Inflammatory macrophage treated with lipopolysaccharide for 4 hours (primary cell): ENCODE measurements around the gene FKBP6.
"Not testable (repeated sequence)": the region's sequence is repeated elsewhere in the genome, so short reads cannot be mapped to it uniquely, and the experiment has no call there.

ENCODE experiments used
- DNase-seq: peaks from one replicate; pipeline ENCODE4 v3.0.0-alpha.2; 2020

FKBP6 gene

DNA sequence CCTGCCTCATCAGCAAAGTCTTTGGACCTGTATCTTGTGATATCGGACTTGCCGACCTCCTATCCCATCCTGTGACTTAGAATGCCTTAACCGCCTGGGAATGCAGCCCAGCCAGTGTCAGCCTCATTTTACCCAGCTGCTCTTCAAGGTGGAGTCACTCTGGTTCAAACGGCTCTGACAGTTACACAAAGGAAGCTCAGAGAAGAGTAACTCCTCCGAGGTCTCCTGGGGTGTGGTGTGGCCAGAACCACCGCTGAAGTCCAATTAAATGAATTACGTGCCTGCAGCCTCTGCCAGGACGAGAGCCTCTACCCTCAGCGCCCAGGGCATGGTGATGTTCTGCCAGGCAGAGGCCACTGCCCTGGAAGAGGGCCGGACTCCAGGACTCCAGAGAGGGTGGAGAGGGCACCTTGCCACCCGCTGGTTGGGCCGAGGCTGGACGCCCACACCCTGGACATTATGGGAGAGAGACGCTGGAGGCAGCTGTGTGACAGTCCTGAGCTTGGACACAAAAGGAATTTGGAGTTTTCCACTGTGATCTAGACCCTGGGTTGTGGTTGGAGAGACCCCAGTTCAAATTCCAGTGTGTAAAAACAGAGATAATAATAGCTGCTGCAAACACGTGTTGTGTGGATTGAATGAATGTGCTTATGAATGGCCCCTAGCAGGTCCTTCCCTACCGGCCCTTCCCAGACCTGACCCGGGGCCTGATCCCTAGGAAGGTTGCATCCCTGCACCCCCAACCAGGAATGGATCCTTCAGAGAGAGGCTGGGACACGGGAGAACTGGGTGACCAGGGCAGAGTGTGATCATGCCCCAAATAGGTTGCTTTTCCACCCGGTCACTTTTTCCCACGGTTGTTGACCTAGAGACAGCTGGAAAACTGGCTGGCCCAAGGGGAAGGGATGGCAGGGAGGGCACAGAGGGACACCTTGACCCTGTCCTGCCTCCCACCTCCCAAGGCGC, 67.9 kb downstream of the FKBP6 start:
- no peak for DNase-seq

DNA sequence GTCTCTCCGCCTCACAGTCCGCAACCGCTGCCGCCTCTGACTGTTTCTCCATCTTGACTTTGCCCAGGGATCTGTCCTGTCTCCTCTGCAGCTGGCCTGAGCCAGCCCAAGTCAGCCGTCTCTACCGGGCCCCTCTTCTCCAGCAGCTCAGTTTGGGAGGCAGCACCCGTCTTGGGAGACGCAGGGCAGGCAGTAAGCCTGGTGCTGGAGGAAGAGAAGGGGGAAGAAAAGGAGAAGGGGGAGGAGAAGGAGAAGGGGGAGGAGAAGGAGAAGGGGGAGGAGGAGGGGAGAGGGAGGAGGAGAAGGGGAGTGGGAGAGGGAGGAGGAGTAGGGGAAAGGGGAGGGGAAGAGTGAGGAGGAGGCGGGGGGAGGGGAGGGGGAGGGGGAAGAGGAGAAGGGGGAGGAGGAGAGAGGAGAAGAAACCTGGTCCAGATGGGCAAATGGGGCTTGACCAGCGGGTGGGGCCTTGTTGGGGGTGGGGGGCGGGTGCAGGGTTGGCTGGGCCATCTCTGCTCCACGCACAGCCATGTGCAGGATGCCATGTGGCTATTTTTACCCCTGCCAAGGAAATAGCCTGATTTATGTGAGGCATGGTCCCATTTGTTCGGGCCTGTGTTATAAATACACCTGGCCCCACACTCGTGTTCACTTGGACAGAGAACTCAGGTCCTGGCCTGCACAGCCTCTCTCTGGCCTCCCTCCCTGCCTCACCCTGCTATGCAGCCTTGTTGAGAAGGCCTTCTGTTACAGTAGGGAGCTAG, 69.7 kb downstream of the FKBP6 start:
- no peak for DNase-seq

DNA sequence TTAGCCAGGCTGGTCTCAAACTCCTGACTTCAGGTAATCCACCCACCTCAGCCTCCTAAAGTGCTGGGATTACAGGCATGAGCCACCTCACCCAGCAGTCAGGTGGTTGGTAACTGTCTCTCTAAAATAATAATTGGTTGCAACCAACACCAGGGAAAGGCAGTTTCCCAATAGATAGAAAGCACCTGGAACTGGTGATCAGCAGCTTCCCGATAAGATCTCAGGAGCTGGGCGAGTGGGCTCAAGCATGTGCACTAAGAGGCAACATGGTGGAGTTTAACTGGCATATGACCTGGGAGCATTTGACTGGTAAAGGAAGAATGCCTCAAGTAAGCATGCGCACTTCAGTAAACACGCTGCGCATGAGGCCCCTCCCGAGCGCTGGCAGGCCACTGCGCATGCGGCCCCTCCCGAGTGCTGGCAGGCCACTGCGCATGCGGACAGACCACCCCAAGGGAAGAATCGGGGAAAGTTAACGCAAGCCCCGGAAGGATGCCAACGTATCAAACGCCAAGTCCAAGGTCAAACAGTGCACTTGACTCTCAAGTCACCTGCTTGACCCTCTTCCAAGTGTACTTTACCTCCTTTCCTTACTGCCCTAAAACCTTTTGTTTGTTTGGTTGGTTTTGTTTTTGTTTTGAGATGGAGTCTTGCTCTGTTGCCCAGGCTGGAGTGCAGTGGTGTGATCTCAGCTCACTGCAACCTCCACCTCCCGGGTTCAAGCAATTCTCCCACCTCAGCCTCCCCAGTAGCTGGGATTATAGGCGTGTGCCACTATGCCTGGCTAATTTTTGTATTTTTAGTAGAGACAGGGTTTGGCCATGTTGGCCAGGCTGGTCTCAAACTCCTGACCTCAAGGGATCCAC, 71.5 kb downstream of the FKBP6 start:
- DNase-seq = peak; percentile 57

DNA sequence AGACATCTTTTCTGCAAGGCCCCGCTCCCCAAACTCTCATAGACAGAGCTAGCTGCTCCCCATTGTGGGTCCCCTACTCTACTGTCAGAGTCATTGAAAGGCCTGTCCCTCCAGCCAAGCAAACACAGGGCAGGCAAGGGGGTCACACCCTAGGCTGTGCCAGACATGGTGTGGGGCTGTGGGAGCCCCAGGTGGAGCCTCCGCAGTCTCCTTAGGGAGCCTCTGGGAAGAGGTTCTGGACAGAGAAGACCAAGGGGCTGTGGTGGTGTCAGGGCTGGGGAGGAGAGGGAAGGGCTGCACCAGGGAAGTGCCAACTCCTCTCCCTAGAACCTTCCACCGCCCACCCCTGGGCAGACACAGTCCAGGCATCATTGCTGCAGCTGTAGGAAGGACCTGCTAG, 76.9 kb downstream of the FKBP6 start:
- DNase-seq = not testable (repeated sequence)
